GM10266 (cell line): Measurements from ENCODE around the gene PSG6.
"Not testable (repeated sequence)": the region's sequence is repeated elsewhere in the genome, so short reads cannot be mapped to it uniquely, and the experiment has no call there.

Experiments
- DNase-seq: peaks from one replicate; pipeline ENCODE4 v3.0.0; 2012; ENCODE audit errors: extremely low spot score
- CTCF ChIP-seq: IDR thresholded peaks from 2 replicates; pipeline ENCODE4 v1.5.1; 2012; ENCODE audit warnings: mild to moderate bottlenecking, low read depth; ENCODE audit not compliant: control insufficient read depth, insufficient read depth; ENCODE audit errors: missing control alignments

The PSG6 gene

GRCh38 chr19:42928896-42929295 is 11.2 kb upstream of the PSG6 start:
- no peak for DNase-seq
- no peak for TF ChIP-seq CTCF

- TF ChIP-seq CTCF, result no peak
Measured at GRCh38 chr19:42926781-42927180, 9.1 kb upstream of the PSG6 start.

GRCh38 chr19:42923106-42923505 is 5.4 kb upstream of the PSG6 start:
- peak; percentile 10 for DNase-seq
- peak; percentile 67 for TF ChIP-seq CTCF

More at GRCh38 chr19:42926781-42927180, 9.1 kb upstream of the PSG6 start:
- DNase-seq, result no peak

- DNase-seq, result not testable (repeated sequence)
Measured at GRCh38 chr19:42920971-42921370, 3.3 kb upstream of the PSG6 start.

- TF ChIP-seq CTCF, result no peak
- no peak for DNase-seq
Measured at GRCh38 chr19:42919757-42920079, 2.0 kb upstream of the PSG6 start.

GRCh38 chr19:42919070-42919756 is 1.5 kb upstream of the PSG6 start:
- DNase-seq, result not testable (repeated sequence)

GRCh38 chr19:42918377-42919069 is 829 bp upstream of the PSG6 start:
- not testable (repeated sequence) for DNase-seq

- not testable (repeated sequence) for DNase-seq
Measured at GRCh38 chr19:42916931-42917330, 763 bp downstream of the PSG6 start.

- DNase-seq, result not testable (repeated sequence)
Measured at GRCh38 chr19:42913516-42913915, 4.2 kb downstream of the PSG6 start.

GRCh38 chr19:42912941-42913340 is 4.8 kb downstream of the PSG6 start:
- not testable (repeated sequence) for DNase-seq

- not testable (repeated sequence) for DNase-seq
Measured at GRCh38 chr19:42911731-42912130, 6.0 kb downstream of the PSG6 start.

GRCh38 chr19:42906162-42906561 is 11.5 kb downstream of the PSG6 start:
- DNase-seq, result not testable (repeated sequence)

- not testable (repeated sequence) for DNase-seq
Measured at GRCh38 chr19:42900561-42900960, 17.1 kb downstream of the PSG6 start.

GRCh38 chr19:42899674-42900073 is 18.0 kb downstream of the PSG6 start:
- DNase-seq, result not testable (repeated sequence)

- not testable (repeated sequence) for DNase-seq
Measured at GRCh38 chr19:42899110-42899509, 18.6 kb downstream of the PSG6 start.

- not testable (repeated sequence) for DNase-seq
Measured at GRCh38 chr19:42898656-42899055, 19.0 kb downstream of the PSG6 start.
